ENCODE results near the gene EMC9. TPM values are rescaled to one million over a fixed set of nuclear protein-coding genes. Genes with fewer than 3 reads are reported as not detected.
A peak's percentile ranks its signal among the peaks of the same experiment; 100 is the strongest.

EMC9 gene
- polyA plus RNA-seq, 1 of the 3 experiments (the other 2 are of a cell fraction), result 19.3 TPM

GRCh38 chr14:24137529-24138395 is 3.6 kb downstream of the EMC9 start:
- Histone ChIP-seq H3K27me3 (ENCODE audit: insufficient read depth) (no peaks in the 10 kb centered on the region), H3K27ac (ENCODE audit: low read depth in 2 of 2, low read length in 1 of 2) (peak overlapping the region in 1 of 2 experiments; percentile 11; a peak in 1 of 4 replicates), H3K79me2 (ENCODE audit: insufficient read depth) (peaks cover 37% of the 10 kb centered on the region), H3K4me2 (peak overlapping the region; percentile 82; the same call in 1 of the 2 replicates), H3K9ac (no peak overlapping the region), H3K9me2 (no peaks in the 10 kb centered on the region), H3K4me3 (ENCODE audit: low read depth in 2 of 2, low read length in 1 of 2) (0 out of 4 replicates have a peak overlapping the region, but pooled peaks of 1 of the 2 experiments have one; percentile 82), H4K20me1 (ENCODE audit: insufficient read depth) (no peaks in the 10 kb centered on the region), H3K9me3 (no peaks in the 10 kb centered on the region), H2AFZ (ENCODE audit: low read depth) (no peak overlapping the region), H3F3A (replicated peaks; ENCODE audit: insufficient read depth) (peaks cover 15% of the 10 kb centered on the region), H3K4me1 (ENCODE audit: control insufficient read depth in 1 of 2, insufficient read depth in 2 of 2, low read depth in 1 of 2, low read length in 1 of 2) (peaks cover 6 to 36% of the 10 kb centered on the region in 2 experiments; a peak in 3 of 4 replicates), H3K36me3 (replicated peaks in 1 of 2; ENCODE audit: control insufficient read depth in 1 of 2, insufficient read depth in 2 of 2, low read length in 1 of 2) (peaks cover 21 to 24% of the 10 kb centered on the region in 2 experiments)
- WGBS (ENCODE audit: low lambda C conversion rate), result 92% methylated on average over 8 of the region's 8 CpGs
- no peak for DNase-seq
- CTCF ChIA-PET, result interaction anchor here (0.7 to 4.7 kb wide), 5 partner anchors 9 to 47 kb away, joined by 3 to 22 read pairs (median 3); partner anchors contain the start of genes IRF9, PCK2 and RNF31
- TF ChIP-seq CTCF (IDR thresholded peaks at IDR 0.05), result no peak
- TF ChIP-seq POLR2AphosphoS5 (IDR thresholded peaks at IDR 0.05; ENCODE audit: low read depth, low read length), result 0 out of 2 replicates have a peak, but pooled peaks have one; percentile 14
- TF ChIP-seq YY1 (IDR thresholded peaks at IDR 0.05; ENCODE audit: low read depth), result no peak
- no peak for TF ChIP-seq RFX5 (IDR thresholded peaks at IDR 0.05; ENCODE audit: low read length)
- no peak for TF ChIP-seq RCOR1 (IDR thresholded peaks at IDR 0.05; ENCODE audit: low read length)
- POLR2A ChIA-PET, result interaction anchor here (0.6 to 3.0 kb wide), 6 partner anchors 9 to 1262 kb away, joined by 3 to 21 read pairs (median 5); partner anchors contain the start of genes DCAF11, IRF9, NRL and PSME2

- peak overlapping the region; percentile 94 for H3K9ac ChIP-seq
- peak overlapping the region; percentile 82 to 91 for H3K4me3 ChIP-seq (ENCODE audit: low read depth in 2 of 2, low read length in 1 of 2)
- WGBS (ENCODE audit: low lambda C conversion rate), result 49% methylated on average over 13 of the region's 13 CpGs
- peak overlapping the region in 1 of 2 experiments; percentile 64; a peak in 1 of 4 replicates for H3K27ac ChIP-seq (ENCODE audit: low read depth in 2 of 2, low read length in 1 of 2)
- no peak overlapping the region for H2AFZ ChIP-seq (ENCODE audit: low read depth)
- H3K9me2 ChIP-seq, result no peaks in the 10 kb centered on the region
- no peaks in the 10 kb centered on the region for H4K20me1 ChIP-seq (ENCODE audit: insufficient read depth)
- CTCF ChIA-PET, result interaction anchor here (0.7 to 4.7 kb wide), 6 partner anchors 11 to 46 kb away, joined by 3 to 22 read pairs (median 4); partner anchors contain the start of genes DCAF11, IRF9, NRL and PCK2
- no peak for DNase-seq
- peak overlapping the region; percentile 82 for H3K4me2 ChIP-seq
- H3K27me3 ChIP-seq (ENCODE audit: insufficient read depth), result no peaks in the 10 kb centered on the region
- peaks cover 10% of the 10 kb centered on the region for H3F3A ChIP-seq (replicated peaks; ENCODE audit: insufficient read depth)
- TF ChIP-seq TEAD4 (IDR thresholded peaks at IDR 0.05; ENCODE audit: borderline replicate concordance, insufficient read depth) (no peak), USF1 (IDR thresholded peaks at IDR 0.05; ENCODE audit: borderline replicate concordance, low read depth) (no peak), FOXJ3 (CRISPR knock-in tag; IDR thresholded peaks at IDR 0.05) (no peak), USF2 (IDR thresholded peaks at IDR 0.05; ENCODE audit: borderline replicate concordance, low read depth, low read length) (no peak), EP300 (IDR thresholded peaks at IDR 0.05; ENCODE audit: borderline replicate concordance in 1 of 2, low read depth in 1 of 2, low read length in 1 of 2) (no peak), JUND (IDR thresholded peaks at IDR 0.05) (no peak), ELF1 (IDR thresholded peaks at IDR 0.05) (no peak), GABPA (IDR thresholded peaks at IDR 0.05; ENCODE audit: low read depth) (no peak), TCF12 (IDR thresholded peaks at IDR 0.05) (no peak), EZH2phosphoT487 (IDR thresholded peaks at IDR 0.05; ENCODE audit: borderline replicate concordance, low read depth) (no peak)
- H3K9me3 ChIP-seq, result no peaks in the 10 kb centered on the region
- H3K36me3 ChIP-seq (replicated peaks in 1 of 2; ENCODE audit: control insufficient read depth in 1 of 2, insufficient read depth in 2 of 2, low read length in 1 of 2), result peaks cover 21 to 24% of the 10 kb centered on the region in 2 experiments
- peaks cover 6 to 31% of the 10 kb centered on the region in 2 experiments; a peak in 3 of 4 replicates for H3K4me1 ChIP-seq (ENCODE audit: control insufficient read depth in 1 of 2, insufficient read depth in 2 of 2, low read depth in 1 of 2, low read length in 1 of 2)
- peaks cover 33% of the 10 kb centered on the region for H3K79me2 ChIP-seq (ENCODE audit: insufficient read depth)
- POLR2A ChIA-PET, result interaction anchor here (0.6 to 3.0 kb wide), 7 partner anchors 8 to 1261 kb away, joined by 3 to 21 read pairs (median 5); partner anchors contain the start of genes DCAF11, IRF9, NRL and PSME2
Measured at GRCh38 chr14:24136684-24137528, 4.5 kb downstream of the EMC9 start.
